Endothelial cell (in vitro differentiated cells): Measurements from ENCODE around the gene NTF3. TPM values are rescaled to one million over a fixed set of nuclear protein-coding genes. Genes with fewer than 3 reads are reported as not detected.

Source experiments
- DNase-seq: peaks from one replicate; pipeline ENCODE4 v3.0.0; 2021; ENCODE audit warnings: low spot score
- H3K27ac Mint-ChIP-seq: one replicate; pipeline ENCODE4 v1.8.0; 2021; ENCODE audit warnings: mixed read lengths, inconsistent platforms; ENCODE audit not compliant: unreplicated experiment
- H3K27me3 Mint-ChIP-seq: one replicate; pipeline ENCODE4 v1.8.0; 2021; ENCODE audit warnings: mild to moderate bottlenecking, moderate library complexity, mixed read lengths, inconsistent platforms; ENCODE audit not compliant: unreplicated experiment
- H3K36me3 Mint-ChIP-seq: one replicate; pipeline ENCODE4 v1.8.0; 2021; ENCODE audit warnings: mild to moderate bottlenecking, low read depth, mixed read lengths, inconsistent platforms; ENCODE audit not compliant: unreplicated experiment
- H3K4me1 Mint-ChIP-seq: one replicate; pipeline ENCODE4 v1.8.0; 2021; ENCODE audit warnings: mild to moderate bottlenecking, mixed read lengths, inconsistent platforms; ENCODE audit not compliant: unreplicated experiment
- H3K4me3 Mint-ChIP-seq: one replicate; pipeline ENCODE4 v1.8.0; 2021; ENCODE audit warnings: mild to moderate bottlenecking, mixed read lengths, inconsistent platforms; ENCODE audit not compliant: unreplicated experiment
- H3K9me3 Mint-ChIP-seq: one replicate; pipeline ENCODE4 v1.8.0; 2021; ENCODE audit warnings: mixed read lengths, inconsistent platforms; ENCODE audit not compliant: unreplicated experiment
- total RNA-seq: library from RNA; stranded (reverse); fragmentation: NEBNext Ultra II Directional; extraction: Animal tissue kit (Norgen Biotek cat#: 25700); gene quantifications from one replicate; pipeline ENCODE4 v1.2.1, GENCODE V29; 2021; ENCODE audit not compliant: unreplicated experiment
- TF ChIP-seq, protein P1 (sequence below): fragments of 200-600 bp; sonication (generic); IDR thresholded peaks from one replicate; pipeline ENCODE4 v1.5.0; 2021; ENCODE audit warnings: antibody characterized with exemption; ENCODE audit not compliant: unreplicated experiment

NTF3 gene
- total RNA-seq, 1 donor from 2014 or later, result not detected

DNA sequence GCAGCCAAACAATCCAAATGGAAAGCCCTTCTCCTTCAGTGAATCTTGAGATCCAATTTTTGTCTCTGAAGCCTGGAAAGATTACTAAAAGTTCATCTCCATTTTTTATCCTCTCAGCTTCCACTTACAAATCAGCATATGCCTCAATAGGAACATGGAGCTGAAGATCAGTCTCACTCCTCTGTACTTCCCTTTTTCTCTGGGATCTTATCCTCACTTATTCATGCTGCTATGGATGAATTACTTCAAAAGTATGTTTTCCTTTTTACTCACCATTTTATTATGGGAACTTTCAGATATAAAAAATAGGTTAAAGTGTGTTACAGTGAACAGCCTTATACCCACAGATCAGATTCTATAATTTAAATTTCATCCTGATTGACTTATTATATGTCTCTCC lies 14.4 kb upstream of the NTF3 start:
- TF ChIP-seq, protein P1, sequence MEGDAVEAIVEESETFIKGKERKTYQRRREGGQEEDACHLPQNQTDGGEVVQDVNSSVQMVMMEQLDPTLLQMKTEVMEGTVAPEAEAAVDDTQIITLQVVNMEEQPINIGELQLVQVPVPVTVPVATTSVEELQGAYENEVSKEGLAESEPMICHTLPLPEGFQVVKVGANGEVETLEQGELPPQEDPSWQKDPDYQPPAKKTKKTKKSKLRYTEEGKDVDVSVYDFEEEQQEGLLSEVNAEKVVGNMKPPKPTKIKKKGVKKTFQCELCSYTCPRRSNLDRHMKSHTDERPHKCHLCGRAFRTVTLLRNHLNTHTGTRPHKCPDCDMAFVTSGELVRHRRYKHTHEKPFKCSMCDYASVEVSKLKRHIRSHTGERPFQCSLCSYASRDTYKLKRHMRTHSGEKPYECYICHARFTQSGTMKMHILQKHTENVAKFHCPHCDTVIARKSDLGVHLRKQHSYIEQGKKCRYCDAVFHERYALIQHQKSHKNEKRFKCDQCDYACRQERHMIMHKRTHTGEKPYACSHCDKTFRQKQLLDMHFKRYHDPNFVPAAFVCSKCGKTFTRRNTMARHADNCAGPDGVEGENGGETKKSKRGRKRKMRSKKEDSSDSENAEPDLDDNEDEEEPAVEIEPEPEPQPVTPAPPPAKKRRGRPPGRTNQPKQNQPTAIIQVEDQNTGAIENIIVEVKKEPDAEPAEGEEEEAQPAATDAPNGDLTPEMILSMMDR, result no peak
- no peaks in the 10 kb centered on the region for H3K4me1 Mint-ChIP-seq
- DNase-seq, result no peak
- H3K36me3 Mint-ChIP-seq, result no peaks in the 10 kb centered on the region
- peaks cover 1% of the 10 kb centered on the region for H3K27me3 Mint-ChIP-seq
- no peak overlapping the region for H3K4me3 Mint-ChIP-seq
- H3K9me3 Mint-ChIP-seq, result no peaks in the 10 kb centered on the region
- H3K27ac Mint-ChIP-seq, result no peak overlapping the region

DNA sequence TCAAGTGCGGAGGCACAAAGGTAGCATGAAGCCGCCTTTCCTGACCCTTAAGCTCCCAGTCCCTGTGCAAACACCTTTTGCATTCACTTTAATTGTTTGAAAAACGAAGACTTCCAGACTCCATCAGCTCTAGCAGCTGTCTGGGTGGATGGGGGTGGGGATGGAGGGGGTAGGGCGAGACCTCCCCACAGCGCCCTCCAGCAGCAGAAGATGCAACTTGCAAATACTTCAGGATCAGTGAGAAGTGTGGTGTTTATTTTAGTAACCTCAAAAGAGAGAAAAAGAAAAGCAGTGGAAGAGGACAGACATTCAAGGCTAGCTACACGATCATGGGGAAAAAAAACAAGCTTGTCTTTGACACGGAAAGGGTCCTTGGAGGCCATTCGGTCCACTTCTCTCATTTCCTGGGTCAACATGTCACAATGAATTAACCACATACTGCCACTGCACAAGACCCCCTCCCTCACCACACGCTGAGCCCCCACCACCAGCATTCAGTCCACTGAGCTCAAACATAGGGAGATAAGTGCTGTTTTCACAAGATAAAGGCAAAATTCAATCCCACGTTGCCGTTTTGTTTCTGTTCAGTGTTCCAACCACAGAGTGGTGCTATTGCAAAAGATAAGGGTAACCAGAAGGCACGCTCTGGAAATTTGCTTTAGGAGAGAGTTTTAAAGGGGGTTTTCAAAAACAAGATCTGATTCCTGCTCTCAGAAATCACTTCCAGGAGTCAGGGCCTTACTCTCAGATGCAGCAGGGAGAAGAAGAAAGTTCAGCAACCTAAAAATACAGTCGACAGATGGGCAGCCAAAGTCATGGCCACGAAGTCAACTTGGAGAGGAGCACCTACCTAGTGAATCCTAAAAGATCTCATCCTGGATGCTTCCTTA lies 3.3 kb upstream of the NTF3 start:
- Mint-ChIP-seq H3K4me1 (peaks cover 30% of the 10 kb centered on the region), H3K27me3 (peaks cover 14% of the 10 kb centered on the region), H3K36me3 (no peaks in the 10 kb centered on the region), H3K27ac (no peak overlapping the region), H3K4me3 (no peak overlapping the region), H3K9me3 (no peaks in the 10 kb centered on the region)
- TF ChIP-seq, protein P1, result no peak
- peak; percentile 41 for DNase-seq

DNA sequence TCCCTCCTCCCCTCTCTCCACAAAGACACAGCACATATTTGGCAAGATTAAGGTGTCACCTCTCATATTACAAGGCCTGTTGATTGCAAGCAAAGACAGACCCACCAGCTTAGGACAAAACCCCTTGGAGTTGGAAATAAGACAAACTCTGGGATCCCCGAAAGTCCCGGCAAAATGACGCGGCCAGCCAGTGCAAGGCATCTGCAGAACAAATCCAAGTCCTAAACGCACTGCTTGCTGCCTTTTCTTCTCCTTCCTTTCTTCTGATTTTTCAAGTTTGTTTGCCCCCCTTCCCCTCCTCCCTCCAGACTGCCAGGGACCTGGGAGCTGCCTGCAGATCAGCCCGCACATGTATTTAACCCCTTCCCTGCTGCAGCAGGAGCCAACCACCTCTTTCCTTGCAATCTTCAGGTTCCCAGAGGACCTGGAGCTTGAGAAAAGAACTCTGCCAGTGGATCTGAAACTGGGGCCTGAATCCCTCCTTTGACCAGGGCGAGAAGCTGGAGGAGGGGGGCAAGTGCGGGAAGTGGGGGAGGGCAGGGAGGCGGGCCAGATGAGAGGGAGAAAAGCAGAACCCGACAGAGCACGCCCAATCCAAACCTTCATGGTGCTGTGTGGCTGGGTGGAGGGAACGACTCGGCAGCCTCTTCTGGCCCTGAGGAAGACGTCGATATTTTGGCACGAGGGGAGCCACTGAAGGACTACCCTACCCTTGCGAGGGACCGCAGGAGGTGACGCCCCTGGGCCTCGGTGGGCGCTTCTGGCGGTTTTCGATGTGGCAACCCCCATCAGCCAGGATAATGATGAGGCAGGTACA lies 2.0 kb upstream of the NTF3 start:
- no peak overlapping the region for H3K27ac Mint-ChIP-seq
- peak; percentile 6 for DNase-seq
- peaks cover 15% of the 10 kb centered on the region for H3K27me3 Mint-ChIP-seq
- TF ChIP-seq, protein P1, result no peak
- H3K9me3 Mint-ChIP-seq, result no peaks in the 10 kb centered on the region
- no peaks in the 10 kb centered on the region for H3K36me3 Mint-ChIP-seq
- H3K4me3 Mint-ChIP-seq, result no peak overlapping the region
- H3K4me1 Mint-ChIP-seq, result peaks cover 32% of the 10 kb centered on the region

DNA sequence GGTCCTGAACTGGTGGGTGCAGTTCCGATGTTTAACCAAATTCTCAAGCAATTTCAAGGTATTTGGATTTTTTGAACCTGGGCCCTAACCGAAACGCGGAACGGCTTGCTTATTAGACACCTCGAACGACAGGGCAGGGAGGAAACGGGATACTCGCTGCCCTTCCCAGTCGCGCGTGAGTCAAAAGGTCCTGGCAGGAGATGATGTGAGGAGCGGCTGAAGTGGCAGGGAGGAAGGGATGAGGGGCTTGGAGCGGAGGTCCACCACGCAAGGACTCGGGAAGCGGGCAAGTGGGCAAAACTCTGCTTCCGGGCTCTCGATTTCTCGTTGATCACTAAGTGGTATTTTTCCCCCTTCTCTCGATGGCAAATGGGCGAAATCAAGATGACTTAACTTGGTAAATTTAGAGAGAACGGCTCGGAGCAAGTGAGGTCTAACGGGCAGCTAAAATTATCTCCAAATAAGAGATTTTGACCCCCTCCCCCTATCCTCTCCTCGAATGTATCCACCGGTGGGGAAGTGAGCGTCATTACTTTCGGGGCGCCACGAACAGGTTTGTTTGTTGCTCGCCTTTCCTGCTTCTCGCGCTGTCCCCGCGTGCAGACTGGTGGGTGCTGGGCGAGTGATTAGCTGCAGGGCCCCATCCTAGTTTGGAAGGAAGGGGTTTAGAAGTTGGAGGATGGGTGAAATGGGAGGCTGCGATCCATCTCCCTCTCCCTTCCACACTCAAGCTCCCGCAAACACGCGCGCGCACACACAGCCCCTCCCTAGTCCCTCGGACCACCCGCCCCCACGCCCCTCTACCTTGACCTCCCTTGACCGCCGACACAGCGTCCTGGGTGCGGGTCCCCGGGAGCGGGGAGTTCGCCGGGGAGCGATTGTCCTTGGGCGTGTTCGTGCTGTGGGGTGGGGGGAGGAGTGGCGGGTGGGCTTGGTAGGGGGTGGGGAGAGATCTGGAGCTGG lies 986 bp upstream of the NTF3 start:
- Mint-ChIP-seq H3K4me3 (peak overlapping the region; percentile 73), H3K27ac (no peak overlapping the region), H3K36me3 (no peaks in the 10 kb centered on the region), H3K4me1 (peaks cover 32% of the 10 kb centered on the region), H3K9me3 (no peaks in the 10 kb centered on the region), H3K27me3 (peaks cover 15% of the 10 kb centered on the region)
- TF ChIP-seq, protein P1, result no peak
- peak; percentile 14 for DNase-seq
